ENCODE results near the gene CRLF3.
"Not testable (repeated sequence)": the region's sequence is repeated elsewhere in the genome, so short reads cannot be mapped to it uniquely, and the experiment has no call there.

The CRLF3 gene

DNA sequence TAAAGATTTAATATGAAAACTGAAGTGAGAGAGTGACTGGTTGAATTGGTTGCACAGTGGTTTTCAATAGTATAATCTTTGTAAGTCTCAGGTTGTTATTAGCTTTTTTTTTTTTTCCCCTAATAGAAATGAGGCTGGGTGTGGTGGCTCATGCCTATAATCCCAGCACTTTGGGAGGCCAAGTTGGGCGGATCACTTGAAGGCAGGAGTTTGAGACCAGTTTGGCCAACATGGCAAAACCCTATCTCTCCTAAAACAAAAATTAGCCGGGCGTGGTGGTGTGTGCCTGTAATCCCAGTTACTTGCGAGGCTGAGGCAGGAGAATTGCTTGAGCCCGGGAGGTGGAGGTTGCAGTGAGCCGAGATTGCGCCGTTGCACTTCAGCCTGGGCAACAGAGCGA is 89.3 kb downstream of the CRLF3 start:
- DNase-seq = not testable (repeated sequence)

DNA sequence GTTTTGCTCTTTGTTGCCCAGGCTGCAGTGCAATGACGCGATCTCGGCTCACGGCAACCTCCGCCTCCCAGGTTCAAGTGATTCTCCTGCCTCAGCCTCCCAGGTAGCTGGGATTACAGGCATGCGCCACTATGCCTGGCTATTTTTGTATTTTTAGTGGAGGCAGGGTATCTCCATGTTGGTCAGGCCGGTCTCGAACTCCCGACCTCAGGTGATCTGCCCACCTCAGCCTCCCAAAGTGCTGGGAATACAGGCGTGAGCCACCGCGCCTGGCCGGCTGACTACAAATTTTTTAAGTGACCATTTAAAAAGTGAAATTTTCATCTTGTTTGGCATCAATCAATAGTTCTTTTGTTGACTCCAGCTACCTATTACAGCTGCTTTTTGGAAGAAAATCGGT is 90.3 kb downstream of the CRLF3 start:
- not testable (repeated sequence) for DNase-seq
